HL-60 (cell line): ENCODE measurements around the gene COL21A1.

Experiments
- DNase-seq, 2 experiments: peaks; one replicate each; pipeline ENCODE4 v3.0.0-alpha.2; 2010 to 2020; ENCODE audit warnings: low read depth in 1 of 2, low spot score in 1 of 2
- H3K27ac ChIP-seq: fragments of 250-450 bp; sonication (Bioruptor Pico); replicated peaks from 2 replicates; pipeline ENCODE4 v1.5.1; 2020; ENCODE audit warnings: mild to moderate bottlenecking, moderate library complexity
- H3K27me3 ChIP-seq: fragments of 250-450 bp; sonication (Bioruptor Pico); 2 replicates; pipeline ENCODE4 v1.5.1; 2021; ENCODE audit warnings: mild to moderate bottlenecking, moderate library complexity; ENCODE audit not compliant: insufficient read depth, poor library complexity, severe bottlenecking
- H3K4me3 ChIP-seq: replicated peaks from 2 replicates; pipeline ENCODE4 v1.5.1; 2011; ENCODE audit warnings: mild to moderate bottlenecking, control low read depth, low read length; ENCODE audit not compliant: insufficient read depth
- CTCF ChIP-seq: IDR thresholded peaks from one replicate; pipeline ENCODE4 v1.5.1; 2011; ENCODE audit warnings: low read length, control low read depth, inconsistent platforms; ENCODE audit not compliant: insufficient read depth
- GABPA ChIP-seq: IDR thresholded peaks from 2 replicates; pipeline ENCODE4 v1.6.1; 2012; ENCODE audit warnings: low read depth
- POLR2AphosphoS5 ChIP-seq: IDR thresholded peaks from 2 replicates; pipeline ENCODE4 v1.6.1; 2012; ENCODE audit warnings: low read depth
- REST ChIP-seq: IDR thresholded peaks from 2 replicates; pipeline ENCODE4 v1.6.1; 2012; ENCODE audit warnings: low read depth; ENCODE audit not compliant: insufficient replicate concordance
- SPI1 ChIP-seq: IDR thresholded peaks from 2 replicates; pipeline ENCODE4 v1.6.1; 2012; ENCODE audit warnings: low read depth, mild to moderate bottlenecking, borderline replicate concordance

COL21A1 gene

GRCh38 chr6:56088641-56089040 is 158.7 kb downstream of the COL21A1 start:
- no peak for DNase-seq
- no peak overlapping the region for H3K27ac ChIP-seq
- no peak overlapping the region for H3K4me3 ChIP-seq
- no peaks in the 10 kb centered on the region for H3K27me3 ChIP-seq
- TF ChIP-seq POLR2AphosphoS5 (no peak), REST (no peak), GABPA (no peak), CTCF (no peak), SPI1 (no peak)

- H3K27me3 ChIP-seq = no peaks in the 10 kb centered on the region
- no peak for TF ChIP-seq GABPA
- TF ChIP-seq REST = no peak
- TF ChIP-seq CTCF = no peak
- TF ChIP-seq SPI1 = no peak
- TF ChIP-seq POLR2AphosphoS5 = no peak
- no peak overlapping the region for H3K4me3 ChIP-seq
- H3K27ac ChIP-seq = no peak overlapping the region
- DNase-seq = no peak
Observed at GRCh38 chr6:56087421-56087820, 160.0 kb downstream of the COL21A1 start.

GRCh38 chr6:56079751-56080540 is 167.4 kb downstream of the COL21A1 start:
- no peak for TF ChIP-seq POLR2AphosphoS5
- no peak for TF ChIP-seq REST
- no peak for TF ChIP-seq SPI1
- no peak for TF ChIP-seq CTCF
- no peak for TF ChIP-seq GABPA
- H3K27ac ChIP-seq = no peak overlapping the region
- DNase-seq = no peak
- no peak overlapping the region for H3K4me3 ChIP-seq
- H3K27me3 ChIP-seq = no peaks in the 10 kb centered on the region
